SK-N-SH (cell line): ENCODE measurements around the gene FKBP8. TPM values are rescaled to one million over a fixed set of nuclear protein-coding genes. Genes with fewer than 3 reads are reported as not detected.

Source experiments
- ELF1 ChIP-seq: IDR thresholded peaks from 2 replicates; pipeline ENCODE4 v1.4.0; 2012
- EP300 ChIP-seq, 2 experiments: IDR thresholded peaks; 2 replicates each; pipeline versions ENCODE4 v1.4.0 to v1.6.1; 2012; ENCODE audit warnings: borderline replicate concordance in 1 of 2, low read depth in 1 of 2, low read length in 1 of 2
- EZH2phosphoT487 ChIP-seq: fragments of 200-600 bp; sonication (generic); IDR thresholded peaks from 2 replicates; pipeline ENCODE4 v1.6.1; 2017; ENCODE audit warnings: low read depth, mixed run types, mild to moderate bottlenecking, antibody characterized with exemption, moderate library complexity, borderline replicate concordance
- GABPA ChIP-seq: IDR thresholded peaks from 2 replicates; pipeline ENCODE4 v1.4.0; 2012; ENCODE audit warnings: low read depth, mild to moderate bottlenecking
- GATA2 ChIP-seq: sonication (generic); formaldehyde crosslinking; IDR thresholded peaks from 2 replicates; pipeline ENCODE4 v1.5.0; 2020; ENCODE audit warnings: mild to moderate bottlenecking, missing genetic modification reagents
- MEF2A ChIP-seq: IDR thresholded peaks from 2 replicates; pipeline ENCODE4 v1.4.0; 2012; ENCODE audit warnings: low read depth, borderline replicate concordance
- NRF1 ChIP-seq: IDR thresholded peaks from 2 replicates; pipeline ENCODE4 v1.6.1; 2012; ENCODE audit warnings: low read depth, mild to moderate bottlenecking, low read length
- PBX3 ChIP-seq: IDR thresholded peaks from 2 replicates; pipeline ENCODE4; 2012
- TAF1 ChIP-seq: IDR thresholded peaks from 2 replicates; pipeline ENCODE4 v1.6.1; 2012; ENCODE audit warnings: low read depth, mild to moderate bottlenecking, low read length, moderate library complexity, borderline replicate concordance
- TCF12 ChIP-seq: IDR thresholded peaks from 2 replicates; pipeline ENCODE4 v1.4.0; 2012
- TEAD4 ChIP-seq: IDR thresholded peaks from 2 replicates; pipeline ENCODE4 v1.4.0; 2012; ENCODE audit warnings: mild to moderate bottlenecking, borderline replicate concordance; ENCODE audit not compliant: insufficient read depth
- USF1 ChIP-seq: IDR thresholded peaks from 2 replicates; pipeline ENCODE4 v1.4.0; 2012; ENCODE audit warnings: low read depth, borderline replicate concordance
- ZBTB33 ChIP-seq: IDR thresholded peaks from 2 replicates; pipeline ENCODE4 v1.4.0; 2012; ENCODE audit warnings: low read depth, borderline replicate concordance
- polyA plus RNA-seq, 3 experiments: library from polyadenylated mRNA; depleted of rRNA; stranded (reverse); fragments of >200 nt; gene quantifications; 2 replicates each; pipeline ENCODE4 v1.2.3, GENCODE V29; 2012
- TF ChIP-seq, protein P1 (sequence below): fragments of 150-350 bp; IDR thresholded peaks from 2 replicates; pipeline ENCODE4 v1.6.1; 2016; ENCODE audit warnings: mild to moderate bottlenecking, low read depth, low read length
- TF ChIP-seq, protein P2 (sequence below): IDR thresholded peaks from 2 replicates; pipeline ENCODE4 v1.4.0; 2012; ENCODE audit warnings: low read depth

Gene FKBP8
- polyA plus RNA-seq, 1 of the 3 experiments (the other 2 are of a cell fraction), result 273 TPM

- TF ChIP-seq ZBTB33 (no peak), USF1 (peak; percentile 72; the same call in 1 of the 2 replicates), TAF1 (peak; percentile 57; the same call in 1 of the 2 replicates), MEF2A (no peak), ELF1 (peak; percentile 85), TCF12 (no peak; the same call in 1 of the 2 replicates), PBX3 (peak; percentile 95), NRF1 (peak; percentile 61), EP300 (IDR thresholded peaks at IDR 0.05; ENCODE audit: borderline replicate concordance in 1 of 2, low read depth in 1 of 2, low read length in 1 of 2) (no peak), EZH2phosphoT487 (no peak), GATA2 (CRISPR knock-in tag) (no peak), TEAD4 (0 out of 2 replicates have a peak, but pooled peaks have one; percentile 38), GABPA (no peak)
- TF ChIP-seq, protein P1, sequence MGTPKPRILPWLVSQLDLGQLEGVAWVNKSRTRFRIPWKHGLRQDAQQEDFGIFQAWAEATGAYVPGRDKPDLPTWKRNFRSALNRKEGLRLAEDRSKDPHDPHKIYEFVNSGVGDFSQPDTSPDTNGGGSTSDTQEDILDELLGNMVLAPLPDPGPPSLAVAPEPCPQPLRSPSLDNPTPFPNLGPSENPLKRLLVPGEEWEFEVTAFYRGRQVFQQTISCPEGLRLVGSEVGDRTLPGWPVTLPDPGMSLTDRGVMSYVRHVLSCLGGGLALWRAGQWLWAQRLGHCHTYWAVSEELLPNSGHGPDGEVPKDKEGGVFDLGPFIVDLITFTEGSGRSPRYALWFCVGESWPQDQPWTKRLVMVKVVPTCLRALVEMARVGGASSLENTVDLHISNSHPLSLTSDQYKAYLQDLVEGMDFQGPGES, result no peak
- TF ChIP-seq, protein P2, sequence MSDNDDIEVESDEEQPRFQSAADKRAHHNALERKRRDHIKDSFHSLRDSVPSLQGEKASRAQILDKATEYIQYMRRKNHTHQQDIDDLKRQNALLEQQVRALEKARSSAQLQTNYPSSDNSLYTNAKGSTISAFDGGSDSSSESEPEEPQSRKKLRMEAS, result peak; percentile 68; the same call in 1 of the 2 replicates
Observed at GRCh38 chr19:18522124-18522861, 21.1 kb downstream of the FKBP8 start (continued).
